GM12891 (cell line): ENCODE data around the gene ZNF563.

Source experiments
- POLR2A ChIP-seq: IDR thresholded peaks from 2 replicates; pipeline ENCODE4 v1.6.1; 2011; ENCODE audit warnings: low read depth, low read length, control low read depth
- POLR2AphosphoS5 ChIP-seq: IDR thresholded peaks from 2 replicates; pipeline ENCODE4 v1.6.1; 2011; ENCODE audit warnings: low read depth, low read length, control low read depth
- TAF1 ChIP-seq: IDR thresholded peaks from 2 replicates; pipeline ENCODE4 v1.6.1; 2011; ENCODE audit warnings: low read depth, low read length, control low read depth

DNA sequence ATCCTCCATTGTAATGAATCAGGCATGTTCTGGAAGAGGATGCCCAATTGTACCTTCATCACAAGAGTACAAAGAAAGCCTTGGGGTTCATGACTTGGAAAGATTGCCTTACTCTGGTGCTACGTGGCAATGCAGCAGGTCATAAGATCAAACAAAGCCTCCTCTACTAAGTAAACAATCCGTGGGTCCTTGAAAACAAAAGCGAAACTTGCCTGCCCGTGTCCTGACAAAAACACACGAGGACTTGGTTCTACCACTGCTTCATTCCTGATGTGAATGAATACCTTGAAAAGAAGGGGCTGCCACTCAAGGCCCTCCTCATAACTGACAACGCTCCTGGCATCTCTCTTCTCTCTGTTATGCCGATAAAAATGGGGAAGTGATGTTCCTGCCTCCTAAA lies 18.9 kb downstream of the ZNF563 start:
- TF ChIP-seq TAF1 (no peak), POLR2AphosphoS5 (no peak), POLR2A (no peak)
